ENCODE measurements around the gene THADA. TPM values are rescaled to one million over a fixed set of nuclear protein-coding genes. Genes with fewer than 3 reads are reported as not detected.

The THADA gene
- polyA plus RNA-seq, 3 donors: 7.3 to 11.2 (median 9.7) TPM

GRCh38 chr2:43438858-43439655 is 156.8 kb downstream of the THADA start:
- Histone ChIP-seq H3K27ac (ENCODE audit: low read depth in 1 of 2, low read length in 2 of 2) (peak overlapping the region in 1 of 2 donors; percentile 39), H3K27me3 (ENCODE audit: control insufficient read depth in 2 of 2, insufficient read depth in 2 of 2, low read length in 2 of 2) (no peaks in the 10 kb centered on the region), H2AFZ (ENCODE audit: insufficient read depth, low read depth, low read length, poor library complexity, severe bottlenecking) (no peak overlapping the region), H3K4me1 (ENCODE audit: control insufficient read depth in 1 of 2, insufficient read depth in 2 of 2, low read length in 2 of 2) (peaks cover 9 to 20% of the 10 kb centered on the region in 2 donors), H3K9ac (ENCODE audit: insufficient read depth, low read length, poor library complexity, severe bottlenecking) (no peak overlapping the region), H3K4me2 (replicated peaks; ENCODE audit: extremely low read depth, low read length, poor library complexity, severe bottlenecking) (peak overlapping the region; percentile 27), H3K9me3 (replicated peaks in 1 of 2; ENCODE audit: control insufficient read depth in 1 of 2, insufficient read depth in 1 of 2, low read length in 2 of 2) (no peaks in the 10 kb centered on the region), H4K20me1 (ENCODE audit: insufficient read depth, low read length) (no peaks in the 10 kb centered on the region), H3K79me2 (ENCODE audit: insufficient read depth, low read length) (no peaks in the 10 kb centered on the region), H3K4me3 (replicated peaks in 1 of 3; ENCODE audit: low read depth in 2 of 3, low read length in 3 of 3) (peak overlapping the region in 2 of 3 experiments; percentile 1 to 42), H3K36me3 (replicated peaks in 1 of 2; ENCODE audit: control insufficient read depth in 1 of 2, insufficient read depth in 2 of 2, low read length in 2 of 2) (no peaks in the 10 kb centered on the region)
- H3K4me3 Mint-ChIP-seq: peak overlapping the region; percentile 56 to 73
- H3K36me3 Mint-ChIP-seq: peaks cover 8 to 19% of the 10 kb centered on the region in 2 donors
- H3K27me3 Mint-ChIP-seq (ENCODE audit: low read depth in 3 of 3): peaks cover 0 to 2% (median 2%) of the 10 kb centered on the region in 3 donors
- peak overlapping the region in 6 of 7 donors; percentile 50 to 87 (median 76) for H3K27ac Mint-ChIP-seq
- peaks cover 0 to 3% (median 0%) of the 10 kb centered on the region in 7 donors for H3K9me3 Mint-ChIP-seq
- DNase-seq: peak in 1 of 3 donors; percentile 45
- intact Hi-C loops (cut with micrococcal nuclease): no loop called here
- peaks cover 25% of the 10 kb centered on the region for H3K4me1 Mint-ChIP-seq
- WGBS (ENCODE audit: insufficient coverage): 70% methylated on average over 2 of the region's 7 CpGs
- no peak for TF ChIP-seq CTCF (IDR thresholded peaks at IDR 0.05)

GRCh38 chr2:43438342-43438741 is 157.5 kb downstream of the THADA start:
- intact Hi-C loops (cut with micrococcal nuclease): no loop called here
- H4K20me1 ChIP-seq (ENCODE audit: insufficient read depth, low read length): no peaks in the 10 kb centered on the region
- WGBS (ENCODE audit: insufficient coverage): no CpG with 5 or more reads among the region's 3 CpGs
- H3K36me3 ChIP-seq (replicated peaks in 1 of 2; ENCODE audit: control insufficient read depth in 1 of 2, insufficient read depth in 2 of 2, low read length in 2 of 2): no peaks in the 10 kb centered on the region
- no peak for DNase-seq
- no peak overlapping the region for H3K9ac ChIP-seq (ENCODE audit: insufficient read depth, low read length, poor library complexity, severe bottlenecking)
- no peaks in the 10 kb centered on the region for H3K79me2 ChIP-seq (ENCODE audit: insufficient read depth, low read length)
- no peaks in the 10 kb centered on the region for H3K27me3 ChIP-seq (ENCODE audit: control insufficient read depth in 2 of 2, insufficient read depth in 2 of 2, low read length in 2 of 2)
- H2AFZ ChIP-seq (ENCODE audit: insufficient read depth, low read depth, low read length, poor library complexity, severe bottlenecking): no peak overlapping the region
- Mint-ChIP-seq H3K27ac (peak overlapping the region in 1 of 7 donors; percentile 85), H3K36me3 (peaks cover 11 to 17% of the 10 kb centered on the region in 2 donors), H3K4me1 (peaks cover 23% of the 10 kb centered on the region), H3K9me3 (peaks cover 0 to 3% (median 0%) of the 10 kb centered on the region in 7 donors), H3K27me3 (ENCODE audit: low read depth in 3 of 3) (peaks cover 0 to 2% (median 2%) of the 10 kb centered on the region in 3 donors), H3K4me3 (no peak overlapping the region)
- H3K27ac ChIP-seq (ENCODE audit: low read depth in 1 of 2, low read length in 2 of 2): peak overlapping the region in 1 of 2 donors; percentile 39
- no peak overlapping the region for H3K4me3 ChIP-seq (replicated peaks in 1 of 3; ENCODE audit: low read depth in 2 of 3, low read length in 3 of 3)
- H3K4me2 ChIP-seq (replicated peaks; ENCODE audit: extremely low read depth, low read length, poor library complexity, severe bottlenecking): peak overlapping the region; percentile 27
- peaks cover 9 to 19% of the 10 kb centered on the region in 2 donors for H3K4me1 ChIP-seq (ENCODE audit: control insufficient read depth in 1 of 2, insufficient read depth in 2 of 2, low read length in 2 of 2)
- TF ChIP-seq CTCF (IDR thresholded peaks at IDR 0.05): no peak
- no peaks in the 10 kb centered on the region for H3K9me3 ChIP-seq (replicated peaks in 1 of 2; ENCODE audit: control insufficient read depth in 1 of 2, insufficient read depth in 1 of 2, low read length in 2 of 2)

All from CD14-positive monocyte (primary cell).